Measurements from ENCODE around the gene CREB3L2. TPM values are rescaled to one million over a fixed set of nuclear protein-coding genes. Genes with fewer than 3 reads are reported as not detected.
"Not testable (repeated sequence)": the region's sequence is repeated elsewhere in the genome, so short reads cannot be mapped to it uniquely, and the experiment has no call there.

The CREB3L2 gene
- total RNA-seq, 1 experiment from 2014 or later = 41.2 TPM

DNA sequence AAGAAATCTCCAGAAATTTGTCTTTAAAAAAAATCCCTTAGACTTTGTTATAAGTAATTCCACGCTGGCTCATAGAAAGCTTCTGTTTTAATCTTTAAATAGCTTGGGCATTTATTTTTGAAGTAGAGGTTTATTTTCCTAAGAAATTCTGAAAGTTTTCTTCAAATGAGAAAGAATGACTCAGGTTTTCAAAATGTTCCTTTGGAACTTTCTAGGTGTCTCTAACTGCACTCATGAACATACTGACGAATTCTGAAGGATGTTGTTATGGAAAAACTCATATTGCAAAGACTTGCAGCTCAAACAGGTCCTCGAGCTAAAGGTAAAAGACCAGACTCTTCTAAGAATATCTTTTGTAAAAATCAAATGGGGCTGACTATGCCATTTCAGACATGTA, 165.8 kb downstream of the CREB3L2 start:
- no peak overlapping the region for H3K4me3 ChIP-seq
- H2AFZ ChIP-seq = no peak overlapping the region
- H3K27ac ChIP-seq = no peak overlapping the region
- no peaks in the 10 kb centered on the region for H3K4me1 ChIP-seq (replicated peaks; ENCODE audit: insufficient read depth)
- peaks cover 12% of the 10 kb centered on the region; the same call in 1 of the 2 replicates for H3K9me3 ChIP-seq (ENCODE audit: insufficient read depth, low read depth)
- TF ChIP-seq EZH2 (IDR thresholded peaks at IDR 0.05; ENCODE audit: low read depth) = no peak
- TF ChIP-seq, protein P1, sequence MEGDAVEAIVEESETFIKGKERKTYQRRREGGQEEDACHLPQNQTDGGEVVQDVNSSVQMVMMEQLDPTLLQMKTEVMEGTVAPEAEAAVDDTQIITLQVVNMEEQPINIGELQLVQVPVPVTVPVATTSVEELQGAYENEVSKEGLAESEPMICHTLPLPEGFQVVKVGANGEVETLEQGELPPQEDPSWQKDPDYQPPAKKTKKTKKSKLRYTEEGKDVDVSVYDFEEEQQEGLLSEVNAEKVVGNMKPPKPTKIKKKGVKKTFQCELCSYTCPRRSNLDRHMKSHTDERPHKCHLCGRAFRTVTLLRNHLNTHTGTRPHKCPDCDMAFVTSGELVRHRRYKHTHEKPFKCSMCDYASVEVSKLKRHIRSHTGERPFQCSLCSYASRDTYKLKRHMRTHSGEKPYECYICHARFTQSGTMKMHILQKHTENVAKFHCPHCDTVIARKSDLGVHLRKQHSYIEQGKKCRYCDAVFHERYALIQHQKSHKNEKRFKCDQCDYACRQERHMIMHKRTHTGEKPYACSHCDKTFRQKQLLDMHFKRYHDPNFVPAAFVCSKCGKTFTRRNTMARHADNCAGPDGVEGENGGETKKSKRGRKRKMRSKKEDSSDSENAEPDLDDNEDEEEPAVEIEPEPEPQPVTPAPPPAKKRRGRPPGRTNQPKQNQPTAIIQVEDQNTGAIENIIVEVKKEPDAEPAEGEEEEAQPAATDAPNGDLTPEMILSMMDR (conservative IDR thresholded peaks at IDR 0.05) = no peak
- H3K79me2 ChIP-seq (ENCODE audit: low read depth) = no peaks in the 10 kb centered on the region
- H4K20me1 ChIP-seq (ENCODE audit: insufficient read depth) = no peaks in the 10 kb centered on the region
- CTCF ChIA-PET = no interaction called here
- H3K27me3 ChIP-seq (ENCODE audit: insufficient read depth, low read depth) = peaks cover 7% of the 10 kb centered on the region; the same call in 1 of the 2 replicates
- H3K4me2 ChIP-seq = no peak overlapping the region
- H3F3A ChIP-seq (ENCODE audit: insufficient read depth, low read depth) = no peaks in the 10 kb centered on the region
- no TSS peak for BruUV-seq (replicated peaks)
- intact Hi-C loops (cut with micrococcal nuclease; ENCODE audit: unreplicated experiment) = no loop called here
- POLR2A ChIA-PET (ENCODE audit: unreplicated experiment) = no interaction called here
- no peaks in the 10 kb centered on the region for H3K36me3 ChIP-seq (ENCODE audit: low read depth)
- H3K9me2 ChIP-seq (ENCODE audit: insufficient read depth) = no peaks in the 10 kb centered on the region
- DNase-seq = no peak

DNA sequence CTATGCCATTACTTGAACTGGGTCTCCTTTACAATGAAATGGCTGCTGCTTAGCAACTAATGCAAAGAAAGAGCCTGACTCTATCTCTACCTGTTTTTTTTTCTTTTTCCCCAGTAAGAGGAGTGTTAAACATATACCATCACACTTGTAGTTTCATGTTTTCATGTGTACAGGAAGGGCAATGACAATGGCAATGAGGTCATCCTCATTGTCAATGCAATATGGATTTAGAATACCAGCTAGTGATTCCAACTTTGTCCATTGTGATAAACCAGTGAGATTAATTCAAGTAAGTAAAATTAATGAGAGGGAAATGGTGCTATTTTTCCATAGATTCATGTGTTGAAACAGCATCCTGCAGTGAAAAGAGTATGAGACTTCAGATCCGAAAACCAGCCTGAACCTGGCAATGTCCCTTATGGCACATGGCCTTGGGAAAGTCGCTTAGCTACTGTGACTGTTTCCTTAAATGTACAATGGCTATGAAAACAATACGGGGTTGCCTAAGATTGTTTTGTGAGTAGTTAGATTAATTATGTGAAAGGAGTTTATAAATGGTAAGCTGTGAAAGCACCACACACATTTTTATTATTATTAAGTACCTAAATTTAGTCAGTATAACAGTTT, 166.3 kb downstream of the CREB3L2 start:
- Histone ChIP-seq H3K36me3 (ENCODE audit: low read depth) (no peaks in the 10 kb centered on the region), H3K27ac (no peak overlapping the region), H3K4me2 (no peak overlapping the region), H3F3A (ENCODE audit: insufficient read depth, low read depth) (no peaks in the 10 kb centered on the region), H3K9me2 (ENCODE audit: insufficient read depth) (no peaks in the 10 kb centered on the region), H3K9me3 (ENCODE audit: insufficient read depth, low read depth) (peaks cover 12% of the 10 kb centered on the region; the same call in 1 of the 2 replicates), H4K20me1 (ENCODE audit: insufficient read depth) (no peaks in the 10 kb centered on the region), H3K4me1 (replicated peaks; ENCODE audit: insufficient read depth) (no peaks in the 10 kb centered on the region), H3K27me3 (ENCODE audit: insufficient read depth, low read depth) (peaks cover 8% of the 10 kb centered on the region; the same call in 1 of the 2 replicates), H3K4me3 (no peak overlapping the region), H3K79me2 (ENCODE audit: low read depth) (no peaks in the 10 kb centered on the region), H2AFZ (no peak overlapping the region)
- intact Hi-C loops (cut with micrococcal nuclease; ENCODE audit: unreplicated experiment) = no loop called here
- CTCF ChIA-PET = no interaction called here
- no peak for DNase-seq
- no TSS peak for BruUV-seq (replicated peaks)
- POLR2A ChIA-PET (ENCODE audit: unreplicated experiment) = no interaction called here
- TF ChIP-seq, protein P1 (conservative IDR thresholded peaks at IDR 0.05) = no peak
- TF ChIP-seq EZH2 (IDR thresholded peaks at IDR 0.05; ENCODE audit: low read depth) = no peak

DNA sequence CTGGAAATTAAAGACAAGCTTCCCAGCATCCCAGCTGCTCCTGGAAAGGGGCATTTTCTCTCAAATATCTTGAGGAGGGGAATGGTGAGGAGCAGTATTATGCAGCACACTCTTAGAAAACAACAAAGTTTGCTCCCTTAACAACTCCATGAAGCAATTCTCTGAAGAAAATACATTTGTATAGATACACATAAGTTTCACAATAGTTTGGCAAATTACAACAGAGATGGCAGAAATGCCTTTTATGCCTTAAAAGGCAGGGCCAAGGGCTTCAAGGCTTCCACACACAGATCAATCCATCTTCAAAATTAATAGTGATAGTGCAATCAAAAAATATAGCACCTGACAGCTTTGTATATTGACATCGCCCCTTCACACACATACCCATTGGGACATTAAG, 167.3 kb downstream of the CREB3L2 start:
- TF ChIP-seq, protein P1 (conservative IDR thresholded peaks at IDR 0.05) = no peak
- no peaks in the 10 kb centered on the region for H3F3A ChIP-seq (ENCODE audit: insufficient read depth, low read depth)
- no peaks in the 10 kb centered on the region for H3K36me3 ChIP-seq (ENCODE audit: low read depth)

DNA sequence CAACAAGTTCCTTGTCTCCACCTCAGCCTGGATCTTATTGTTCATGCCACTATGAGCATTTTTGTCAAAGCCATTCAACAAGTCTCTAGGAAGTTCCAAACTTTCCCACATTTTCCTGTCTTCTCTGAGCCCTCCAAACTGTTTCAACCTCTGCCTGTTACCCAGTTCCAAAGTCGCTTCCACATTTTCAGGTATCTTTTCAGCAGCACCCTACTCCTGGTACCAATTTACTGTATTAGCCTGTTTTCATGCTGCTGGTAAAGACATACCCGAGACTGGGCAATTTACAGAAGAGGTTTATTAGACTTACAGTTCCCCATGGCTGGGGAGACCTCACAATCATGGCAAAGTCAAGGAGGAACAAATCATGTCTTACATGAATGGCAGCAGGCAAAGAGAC, 168.9 kb downstream of the CREB3L2 start:
- H3K4me2 ChIP-seq; H3K27ac ChIP-seq; H4K20me1 ChIP-seq (ENCODE audit: insufficient read depth); BruUV-seq (replicated peaks); H3K4me1 ChIP-seq (replicated peaks; ENCODE audit: insufficient read depth); H3K9me2 ChIP-seq (ENCODE audit: insufficient read depth); H3K36me3 ChIP-seq (ENCODE audit: low read depth); H3K79me2 ChIP-seq (ENCODE audit: low read depth); intact Hi-C loops (cut with micrococcal nuclease; ENCODE audit: unreplicated experiment); H2AFZ ChIP-seq; H3F3A ChIP-seq (ENCODE audit: insufficient read depth, low read depth); CTCF ChIA-PET; H3K4me3 ChIP-seq; POLR2A ChIA-PET (ENCODE audit: unreplicated experiment); DNase-seq: not testable (repeated sequence)
- Histone ChIP-seq H3K27me3 (ENCODE audit: insufficient read depth, low read depth) (peaks cover 18% of the 10 kb centered on the region; the same call in 1 of the 2 replicates), H3K9me3 (ENCODE audit: insufficient read depth, low read depth) (peaks cover 12% of the 10 kb centered on the region; the same call in 1 of the 2 replicates)

More for the DNA sequence above, 167.3 kb downstream of the CREB3L2 start:
- ChIA-PET POLR2A (ENCODE audit: unreplicated experiment) (interaction anchor here (0.5 kb wide), 1 partner anchor 922 kb away, joined by 9 read pairs; no protein-coding TSS in a partner anchor), CTCF (no interaction called here)
- Histone ChIP-seq H3K4me2 (no peak overlapping the region), H3K9me3 (ENCODE audit: insufficient read depth, low read depth) (peaks cover 12% of the 10 kb centered on the region; the same call in 1 of the 2 replicates), H3K27me3 (ENCODE audit: insufficient read depth, low read depth) (peaks cover 14% of the 10 kb centered on the region; the same call in 1 of the 2 replicates), H4K20me1 (ENCODE audit: insufficient read depth) (no peaks in the 10 kb centered on the region), H3K4me1 (replicated peaks; ENCODE audit: insufficient read depth) (no peaks in the 10 kb centered on the region), H3K79me2 (ENCODE audit: low read depth) (no peaks in the 10 kb centered on the region), H3K9me2 (ENCODE audit: insufficient read depth) (no peaks in the 10 kb centered on the region), H2AFZ (no peak overlapping the region), H3K4me3 (no peak overlapping the region), H3K27ac (no peak overlapping the region)
- intact Hi-C loops (cut with micrococcal nuclease; ENCODE audit: unreplicated experiment) = no loop called here
- DNase-seq = no peak
- no TSS peak for BruUV-seq (replicated peaks)

All from PC-9 (cell line).